GM20431 (cell line): ENCODE data around the gene FBH1.

ENCODE experiments used
- in situ Hi-C: fragments of 300-500 bp; cut with MseI, MboI; formaldehyde crosslinking; loops from one replicate; pipeline ENCODE4 v1.15.0; 2020; ENCODE audit warnings: low sequenced_read_pairs; ENCODE audit not compliant: unreplicated experiment

FBH1 gene

GRCh38 chr10:5971886-5972285 lies 81.8 kb downstream of the FBH1 start:
- in situ Hi-C loops: no loop called here

DNA sequence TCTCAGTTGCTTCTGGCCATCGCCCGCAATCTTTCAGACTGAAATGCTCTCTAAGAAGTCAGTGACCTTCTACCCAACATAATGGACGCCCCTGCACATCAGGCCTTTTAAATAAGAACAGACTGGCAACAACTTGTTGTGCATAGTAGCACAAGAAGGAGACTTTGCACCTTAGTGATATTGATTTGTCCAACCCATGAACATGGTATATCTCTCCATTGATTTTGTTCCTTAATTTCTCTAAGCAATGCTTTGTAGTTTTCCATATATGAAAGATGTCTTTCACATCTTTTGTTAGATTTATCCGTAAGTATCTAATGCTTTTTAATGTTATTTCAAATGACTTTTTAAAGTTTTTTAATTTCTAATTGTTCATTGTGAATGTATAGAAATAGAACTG lies 83.0 kb downstream of the FBH1 start:
- in situ Hi-C loops: no loop called here

DNA sequence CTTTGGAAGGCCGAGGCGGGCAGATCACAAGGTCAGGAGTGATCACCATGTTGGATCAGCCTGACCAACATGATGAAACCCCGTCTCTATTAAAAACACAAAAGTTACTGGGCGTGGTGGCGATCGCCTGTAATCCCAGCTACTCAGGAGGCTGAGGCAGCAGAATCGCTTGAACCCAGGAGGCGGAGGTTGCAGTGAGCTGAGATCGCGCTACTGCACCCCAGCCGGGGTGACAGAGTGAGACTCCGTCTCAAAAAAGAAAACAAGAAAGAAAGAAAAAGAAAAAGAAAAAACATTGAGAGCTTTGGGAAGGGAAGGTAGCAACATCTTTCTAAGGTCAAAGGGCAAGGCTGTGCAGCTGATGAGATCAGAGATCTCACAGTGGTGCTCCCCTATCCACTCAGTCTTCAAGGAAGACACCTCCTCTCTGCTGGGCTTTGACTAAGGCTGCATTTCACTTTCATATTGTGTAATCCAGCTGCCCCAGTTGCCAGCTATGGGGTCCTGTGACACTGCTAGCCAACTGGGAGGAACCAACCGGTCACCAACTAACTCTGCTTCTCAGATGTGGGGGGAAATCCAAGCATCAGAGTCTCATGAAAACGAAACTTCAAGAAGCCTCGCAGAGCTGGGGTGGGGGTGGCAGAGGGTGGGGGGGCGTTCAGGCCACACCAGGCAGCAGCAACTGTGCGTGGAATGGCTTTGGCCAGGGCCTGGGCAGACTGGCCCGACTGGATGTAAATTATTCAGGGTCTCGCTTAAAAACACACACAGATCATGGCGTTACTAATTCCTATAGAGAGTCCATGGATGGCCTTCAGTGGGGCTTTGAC lies 85.8 kb downstream of the FBH1 start:
- in situ Hi-C loops: no loop called here

DNA sequence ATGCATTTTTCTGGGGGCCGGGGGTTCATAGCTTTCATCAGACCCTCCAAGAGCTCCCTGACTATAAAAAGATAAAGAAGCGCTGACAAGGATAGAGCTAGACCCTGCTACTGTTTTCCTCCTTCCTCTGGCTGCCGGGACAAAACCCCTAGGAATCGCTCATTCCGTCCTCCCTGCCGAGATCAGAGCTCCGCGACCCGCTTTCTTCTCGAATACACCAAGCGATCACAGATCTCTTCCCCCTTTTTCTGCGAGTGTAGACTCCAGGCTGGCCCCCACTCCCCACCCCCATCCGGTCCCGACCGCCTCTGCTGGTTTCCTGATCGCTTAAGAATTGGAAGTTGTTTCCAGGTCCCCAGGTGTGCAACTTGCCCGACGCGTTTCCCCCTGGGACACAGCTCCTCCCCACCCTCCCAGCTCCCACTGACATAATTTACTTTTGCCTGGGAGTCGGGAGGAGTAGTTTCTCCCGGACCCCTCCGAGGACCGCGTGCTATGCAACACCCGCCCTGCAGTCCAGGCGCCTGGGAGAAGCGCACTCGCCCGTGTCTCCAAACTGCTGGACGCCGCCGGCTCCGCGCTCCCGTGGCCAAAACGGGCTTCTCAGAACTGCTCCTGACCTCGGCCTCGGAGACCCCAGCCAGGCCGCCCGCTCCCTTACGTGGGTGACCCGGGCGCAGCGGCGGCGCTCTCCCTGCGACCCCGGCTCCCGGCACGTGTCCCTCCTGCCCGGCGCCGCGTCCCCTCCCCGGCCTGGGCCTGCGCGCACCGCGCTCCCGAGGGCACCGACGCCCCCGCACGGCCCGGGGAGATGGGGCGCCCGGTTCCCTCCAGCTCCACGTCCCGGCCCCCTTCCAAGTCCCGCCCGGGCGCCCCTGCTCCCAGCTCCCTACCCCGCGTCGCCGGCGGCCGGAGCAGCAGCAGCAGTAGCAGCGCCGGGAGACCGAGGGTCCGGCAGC lies 86.7 kb downstream of the FBH1 start:
- in situ Hi-C loops: no loop called here

- in situ Hi-C loops: no loop called here
Measured at GRCh38 chr10:5977471-5978229, 87.6 kb downstream of the FBH1 start, which contains the start of gene IL15RA. TSS of gene IL15RA (minus strand) at chr10:5977543. CDS start at chr10:5977492, 51 bp downstream.

GRCh38 chr10:5978230-5978489 lies 88.1 kb downstream of the FBH1 start:
- in situ Hi-C loops: no loop called here

DNA sequence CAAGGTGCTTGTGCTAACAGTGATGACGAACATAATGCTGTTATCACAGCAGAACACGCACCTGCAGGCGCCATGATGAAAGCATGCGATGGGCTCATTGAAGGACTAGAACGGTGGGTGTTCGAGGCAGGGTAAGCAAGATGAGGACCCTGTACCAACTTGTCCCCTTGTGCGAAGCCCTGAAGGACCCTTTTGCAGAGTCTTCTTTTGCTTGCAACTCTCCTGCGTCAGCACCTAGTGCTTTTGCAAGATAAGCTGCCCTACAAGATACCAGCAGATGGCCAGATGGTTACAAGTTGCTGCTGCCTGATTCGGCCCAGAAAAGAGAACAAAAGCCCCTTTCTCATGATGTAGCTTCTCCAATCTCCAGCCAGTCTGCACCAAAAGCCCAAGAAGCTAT lies 91.5 kb downstream of the FBH1 start:
- in situ Hi-C loops: no loop called here

DNA sequence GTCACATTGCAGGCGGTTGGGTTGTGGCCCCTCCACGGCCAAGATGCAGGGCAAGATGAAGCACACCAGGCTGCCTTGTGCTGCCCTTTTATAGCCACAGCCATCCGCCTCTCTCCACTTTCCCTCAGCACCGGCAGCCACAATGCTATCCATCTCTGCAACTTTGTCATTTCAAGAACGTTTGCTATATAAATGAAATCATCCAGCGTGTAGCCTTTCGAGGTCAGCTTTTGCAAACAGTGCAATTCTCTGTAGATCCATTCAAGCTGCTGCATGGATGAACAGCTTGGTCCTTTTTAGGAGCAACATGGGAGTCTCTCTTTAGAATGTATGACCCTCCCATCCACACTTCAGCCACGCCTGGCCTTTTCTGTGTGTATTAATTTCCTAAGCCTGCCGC lies 93.7 kb downstream of the FBH1 start:
- in situ Hi-C loops: no loop called here

GRCh38 chr10:5985029-5985428 lies 95.0 kb downstream of the FBH1 start:
- in situ Hi-C loops: no loop called here
